B cell (primary cell): ENCODE results near the gene LDOC1. TPM values are rescaled to one million over a fixed set of nuclear protein-coding genes. Genes with fewer than 3 reads are reported as not detected.

Experiments used
- ATAC-seq: fragments of 200-7000 bp; cut with Tn5 transposase; one replicate; pipeline ENCODE4 v1.10.0; 2021; ENCODE audit warnings: low read depth, mild to moderate bottlenecking, moderate number of reproducible peaks, moderate library complexity
- CTCF ChIA-PET: fragments of 350-600 bp; sonication (Branson Sonifier 250); formaldehyde crosslinking; loops from one replicate; lab custom pipeline; 2021; ENCODE audit warnings: antibody characterized with exemption, inconsistent platforms; lab: Charles Lee
- POLR2A ChIA-PET: fragments of 350-600 bp; sonication (Branson Sonifier 250); formaldehyde crosslinking; loops from one replicate; lab custom pipeline; 2021; ENCODE audit warnings: antibody characterized with exemption; lab: Charles Lee
- DNase-seq: peaks from one replicate; pipeline ENCODE4 v3.0.0; 2013
- H2AFZ ChIP-seq: 2 replicates; pipeline ENCODE4 v1.6.1; 2012; ENCODE audit warnings: mild to moderate bottlenecking, low read depth, low read length; ENCODE audit not compliant: insufficient read depth, poor library complexity, severe bottlenecking
- H3K27ac ChIP-seq, 2 donors: 1 replicate in 1 of 2; 2 replicates in 1 of 2; pipeline ENCODE4 v1.5.1; 2012 to 2013; ENCODE audit warnings: low read length in 2 of 2, mild to moderate bottlenecking in 2 of 2, moderate library complexity in 1 of 2
- H3K27me3 ChIP-seq, 4 experiments: fragments of 200-600 bp in 1 of 4; sonication (generic) in 1 of 4; replicated peaks in 1 of 4; 1 replicate in 2 of 4; 2 replicates in 2 of 4; pipeline versions ENCODE4 v1.6.1 to v1.7.0; 2013 to 2016; ENCODE audit warnings: low read length in 3 of 4, mild to moderate bottlenecking in 2 of 4, mixed read lengths in 1 of 4, moderate library complexity in 1 of 4; ENCODE audit not compliant: insufficient read depth in 4 of 4, control insufficient read depth in 3 of 4; ENCODE audit errors: control extremely low read depth in 1 of 4
- H3K36me3 ChIP-seq, 2 experiments: replicated peaks in 1 of 2; 1 replicate in 1 of 2; 2 replicates in 1 of 2; pipeline versions ENCODE4 v1.6.1 to v1.7.1; 2013; ENCODE audit warnings: low read length in 1 of 2; ENCODE audit not compliant: insufficient read depth in 2 of 2, control insufficient read depth in 1 of 2; ENCODE audit errors: control extremely low read depth in 1 of 2, extremely low read depth in 1 of 2
- H3K4me1 ChIP-seq, 2 donors: fragments of 200-600 bp in 1 of 2; sonication (generic) in 1 of 2; 1 replicate in 1 of 2; 2 replicates in 1 of 2; pipeline versions ENCODE4 v1.5.1 to v1.6.1; 2013 to 2017; ENCODE audit warnings: low read length in 2 of 2; ENCODE audit not compliant: control insufficient read depth in 2 of 2, insufficient read depth in 2 of 2
- H3K4me2 ChIP-seq: replicated peaks from 2 replicates; pipeline ENCODE3; 2012; ENCODE audit warnings: mild to moderate bottlenecking, low read depth, low read length; ENCODE audit not compliant: poor library complexity, severe bottlenecking
- H3K4me3 ChIP-seq, 5 experiments: fragments of 200-600 bp in 1 of 5; sonication (generic) in 1 of 5; 1 replicate in 3 of 5; 2 replicates in 2 of 5; pipeline versions ENCODE4 v1.5.1 to v1.7.0; 2011 to 2016; ENCODE audit warnings: low read length in 4 of 5, mild to moderate bottlenecking in 4 of 5, low read depth in 2 of 5, control low read depth in 1 of 5, moderate library complexity in 1 of 5; ENCODE audit not compliant: insufficient read depth in 1 of 5; ENCODE audit errors: control extremely low read depth in 1 of 5, extremely low read depth in 1 of 5
- H3K79me2 ChIP-seq: fragments of 200-600 bp; sonication (generic); one replicate; pipeline ENCODE4 v1.6.0; 2016; ENCODE audit warnings: low read length; ENCODE audit not compliant: control insufficient read depth, insufficient read depth
- H3K9ac ChIP-seq: fragments of 200-600 bp; sonication (generic); 2 replicates; pipeline ENCODE4 v1.6.1; 2017; ENCODE audit warnings: mild to moderate bottlenecking, low read length, moderate library complexity
- H3K9me3 ChIP-seq, 3 donors: one replicate each; pipeline versions ENCODE4 v1.6.1 to v1.7.1; 2013; ENCODE audit warnings: low read length in 2 of 3; ENCODE audit not compliant: control insufficient read depth in 2 of 3, insufficient read depth in 1 of 3; ENCODE audit errors: control extremely low read depth in 1 of 3
- H4K20me1 ChIP-seq: 2 replicates; pipeline ENCODE4 v1.6.0; 2012; ENCODE audit warnings: mild to moderate bottlenecking, low read length; ENCODE audit not compliant: insufficient read depth, control insufficient read depth, poor library complexity, severe bottlenecking
- H3K27ac Mint-ChIP-seq: one replicate; pipeline ENCODE4 v1.8.0; 2021; ENCODE audit warnings: mixed read lengths
- H3K27me3 Mint-ChIP-seq: one replicate; pipeline ENCODE4 v1.8.0; 2021; ENCODE audit warnings: mixed read lengths
- H3K4me1 Mint-ChIP-seq: one replicate; pipeline ENCODE4 v1.8.0; 2021; ENCODE audit warnings: mixed read lengths
- H3K4me3 Mint-ChIP-seq: one replicate; pipeline ENCODE4 v1.8.0; 2021; ENCODE audit warnings: mixed read lengths
- H3K9me3 Mint-ChIP-seq: one replicate; pipeline ENCODE4 v1.8.0; 2022; ENCODE audit warnings: mixed read lengths; ENCODE audit not compliant: insufficient read depth
- EZH2 ChIP-seq: IDR thresholded peaks from 2 replicates; pipeline ENCODE4 v1.6.1; 2012; ENCODE audit warnings: borderline replicate concordance, low read depth, mild to moderate bottlenecking, moderate library complexity, low read length; ENCODE audit not compliant: insufficient read depth, poor library complexity, severe bottlenecking
- WGBS: methylation state at CpG from one replicate; pipeline ENCODE4 v1.1.5; 2013; ENCODE audit warnings: missing lambda C conversion rate; ENCODE audit not compliant: insufficient coverage; 5-methylcytosine and 5-hydroxymethylcytosine counted together
- intact Hi-C: fragments of 100-400 bp; cut with micrococcal nuclease; formaldehyde crosslinking; loops from one replicate; pipeline ENCODE4 v1.10.0; 2022
- polyA plus RNA-seq: library from polyadenylated mRNA; depleted of rRNA; stranded (reverse); fragments of >200 nt; gene quantifications from 2 replicates; pipeline ENCODE4 v1.2.3, GENCODE V29; 2012
- total RNA-seq, 2 donors: library from RNA; stranded (reverse); fragments of 120-200 nt in 1 of 2; gene quantifications; 1 replicate in 1 of 2; 2 replicates in 1 of 2; pipeline versions ENCODE4 v1.2.3 to v1.2.4, GENCODE V29; 2013 to 2022
- TF ChIP-seq, protein P1 (sequence below): fragments of 200-600 bp; IDR thresholded peaks from one replicate; pipeline ENCODE4 v1.8.0; 2022; ENCODE audit warnings: antibody characterized with exemption, mild to moderate bottlenecking

The LDOC1 gene
- total and polyA plus RNA-seq, 2 donors (not counting 1 experiment from before 2014, with no cell fraction given), result 7.9 to 11.5 TPM

- intact Hi-C loops, result no loop called here
Observed at GRCh38 chrX:141220342-141221008, 43.5 kb upstream of the LDOC1 start.

GRCh38 chrX:141214196-141214595 lies 37.3 kb upstream of the LDOC1 start:
- Histone ChIP-seq H4K20me1 (no peaks in the 10 kb centered on the region), H3K9ac (no peak overlapping the region), H2AFZ (no peak overlapping the region), H3K27me3 (no peaks in the 10 kb centered on the region), H3K27ac (no peak overlapping the region), H3K36me3 (no peaks in the 10 kb centered on the region), H3K9me3 (no peaks in the 10 kb centered on the region), H3K4me2 (no peak overlapping the region), H3K79me2 (no peaks in the 10 kb centered on the region), H3K4me1 (no peaks in the 10 kb centered on the region), H3K4me3 (no peak overlapping the region)
- CTCF ChIA-PET, result no interaction called here
- Mint-ChIP-seq H3K27me3 (no peaks in the 10 kb centered on the region), H3K27ac (no peak overlapping the region), H3K4me1 (no peaks in the 10 kb centered on the region), H3K9me3 (no peaks in the 10 kb centered on the region), H3K4me3 (no peak overlapping the region)
- intact Hi-C loops, result no loop called here
- POLR2A ChIA-PET, result no interaction called here
- TF ChIP-seq, protein P1, sequence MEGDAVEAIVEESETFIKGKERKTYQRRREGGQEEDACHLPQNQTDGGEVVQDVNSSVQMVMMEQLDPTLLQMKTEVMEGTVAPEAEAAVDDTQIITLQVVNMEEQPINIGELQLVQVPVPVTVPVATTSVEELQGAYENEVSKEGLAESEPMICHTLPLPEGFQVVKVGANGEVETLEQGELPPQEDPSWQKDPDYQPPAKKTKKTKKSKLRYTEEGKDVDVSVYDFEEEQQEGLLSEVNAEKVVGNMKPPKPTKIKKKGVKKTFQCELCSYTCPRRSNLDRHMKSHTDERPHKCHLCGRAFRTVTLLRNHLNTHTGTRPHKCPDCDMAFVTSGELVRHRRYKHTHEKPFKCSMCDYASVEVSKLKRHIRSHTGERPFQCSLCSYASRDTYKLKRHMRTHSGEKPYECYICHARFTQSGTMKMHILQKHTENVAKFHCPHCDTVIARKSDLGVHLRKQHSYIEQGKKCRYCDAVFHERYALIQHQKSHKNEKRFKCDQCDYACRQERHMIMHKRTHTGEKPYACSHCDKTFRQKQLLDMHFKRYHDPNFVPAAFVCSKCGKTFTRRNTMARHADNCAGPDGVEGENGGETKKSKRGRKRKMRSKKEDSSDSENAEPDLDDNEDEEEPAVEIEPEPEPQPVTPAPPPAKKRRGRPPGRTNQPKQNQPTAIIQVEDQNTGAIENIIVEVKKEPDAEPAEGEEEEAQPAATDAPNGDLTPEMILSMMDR, result no peak
- TF ChIP-seq EZH2, result no peak
- ATAC-seq, result no peak
- 100% methylated on average over 1 of the region's 1 CpG for WGBS
- no peak for DNase-seq

More at GRCh38 chrX:141220342-141221008, 43.5 kb upstream of the LDOC1 start:
- no peaks in the 10 kb centered on the region for H3K27me3 ChIP-seq
- WGBS, result no CpG with 5 or more reads among the region's 3 CpGs
- H3K4me2 ChIP-seq, result no peak overlapping the region
- no peak for TF ChIP-seq EZH2
- TF ChIP-seq, protein P1, result no peak
- no peaks in the 10 kb centered on the region for H3K79me2 ChIP-seq
- no peaks in the 10 kb centered on the region for H3K4me1 ChIP-seq
- H3K4me3 ChIP-seq, result no peak overlapping the region
- DNase-seq, result no peak
- ATAC-seq, result no peak
- no peak overlapping the region for H3K9ac ChIP-seq
- no peak overlapping the region for H2AFZ ChIP-seq
- H3K36me3 ChIP-seq, result no peaks in the 10 kb centered on the region
- H3K27ac ChIP-seq, result no peak overlapping the region
- ChIA-PET CTCF (no interaction called here), POLR2A (no interaction called here)
- H3K9me3 ChIP-seq, result no peaks in the 10 kb centered on the region
- Mint-ChIP-seq H3K27ac (no peak overlapping the region), H3K27me3 (no peaks in the 10 kb centered on the region), H3K4me3 (no peak overlapping the region), H3K9me3 (no peaks in the 10 kb centered on the region), H3K4me1 (no peaks in the 10 kb centered on the region)
- no peaks in the 10 kb centered on the region for H4K20me1 ChIP-seq
